Left renal pelvis (tissue), 4 donors: ENCODE results near the gene ASGR1. TPM values are rescaled to one million over a fixed set of nuclear protein-coding genes. Genes with fewer than 3 reads are reported as not detected.

Experiments
- DNase-seq, 4 donors: peaks; one replicate each; pipeline ENCODE4 v3.0.0-alpha.2; 2013; ENCODE audit warnings: low read depth in 4 of 4, low spot score in 3 of 4
- polyA plus RNA-seq, 4 donors: library from polyadenylated mRNA; unstranded; fragments of 120-200 nt; gene quantifications; one replicate each; pipeline ENCODE4 v1.2.1, GENCODE V29; 2013; ENCODE audit not compliant: insufficient read length in 4 of 4

ASGR1 gene, protein sequence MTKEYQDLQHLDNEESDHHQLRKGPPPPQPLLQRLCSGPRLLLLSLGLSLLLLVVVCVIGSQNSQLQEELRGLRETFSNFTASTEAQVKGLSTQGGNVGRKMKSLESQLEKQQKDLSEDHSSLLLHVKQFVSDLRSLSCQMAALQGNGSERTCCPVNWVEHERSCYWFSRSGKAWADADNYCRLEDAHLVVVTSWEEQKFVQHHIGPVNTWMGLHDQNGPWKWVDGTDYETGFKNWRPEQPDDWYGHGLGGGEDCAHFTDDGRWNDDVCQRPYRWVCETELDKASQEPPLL
- polyA plus RNA-seq: 1 to 10 TPM; 3.9 to 7.9 (median 5.9) TPM

- no peak for DNase-seq
Measured at GRCh38 chr17:7179317-7180254, at the start of gene ASGR1. TSS of gene ASGR1 (minus strand) at chr17:7179370. CDS start at chr17:7178563, 807 bp downstream.

DNA sequence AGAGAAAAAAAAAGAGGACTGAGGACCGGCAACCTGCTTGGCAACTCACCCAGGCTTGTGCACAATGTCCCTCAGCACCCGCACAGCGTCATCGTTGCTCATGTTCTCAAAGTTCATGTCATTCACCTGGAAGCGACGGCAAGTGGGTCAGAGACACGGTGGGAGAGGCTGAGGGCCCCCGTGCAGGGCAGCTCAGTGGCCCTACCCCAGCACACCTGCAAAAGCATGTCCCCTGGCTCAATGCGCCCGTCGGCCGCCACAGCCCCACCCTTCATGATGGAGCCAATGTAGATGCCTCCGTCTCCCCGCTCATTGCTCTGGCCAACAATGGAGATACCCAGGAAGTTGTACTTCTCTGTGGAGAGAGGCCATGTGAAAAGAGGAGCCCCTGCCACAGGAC is 49.8 kb upstream of the ASGR1 start:
- no peak for DNase-seq

DNA sequence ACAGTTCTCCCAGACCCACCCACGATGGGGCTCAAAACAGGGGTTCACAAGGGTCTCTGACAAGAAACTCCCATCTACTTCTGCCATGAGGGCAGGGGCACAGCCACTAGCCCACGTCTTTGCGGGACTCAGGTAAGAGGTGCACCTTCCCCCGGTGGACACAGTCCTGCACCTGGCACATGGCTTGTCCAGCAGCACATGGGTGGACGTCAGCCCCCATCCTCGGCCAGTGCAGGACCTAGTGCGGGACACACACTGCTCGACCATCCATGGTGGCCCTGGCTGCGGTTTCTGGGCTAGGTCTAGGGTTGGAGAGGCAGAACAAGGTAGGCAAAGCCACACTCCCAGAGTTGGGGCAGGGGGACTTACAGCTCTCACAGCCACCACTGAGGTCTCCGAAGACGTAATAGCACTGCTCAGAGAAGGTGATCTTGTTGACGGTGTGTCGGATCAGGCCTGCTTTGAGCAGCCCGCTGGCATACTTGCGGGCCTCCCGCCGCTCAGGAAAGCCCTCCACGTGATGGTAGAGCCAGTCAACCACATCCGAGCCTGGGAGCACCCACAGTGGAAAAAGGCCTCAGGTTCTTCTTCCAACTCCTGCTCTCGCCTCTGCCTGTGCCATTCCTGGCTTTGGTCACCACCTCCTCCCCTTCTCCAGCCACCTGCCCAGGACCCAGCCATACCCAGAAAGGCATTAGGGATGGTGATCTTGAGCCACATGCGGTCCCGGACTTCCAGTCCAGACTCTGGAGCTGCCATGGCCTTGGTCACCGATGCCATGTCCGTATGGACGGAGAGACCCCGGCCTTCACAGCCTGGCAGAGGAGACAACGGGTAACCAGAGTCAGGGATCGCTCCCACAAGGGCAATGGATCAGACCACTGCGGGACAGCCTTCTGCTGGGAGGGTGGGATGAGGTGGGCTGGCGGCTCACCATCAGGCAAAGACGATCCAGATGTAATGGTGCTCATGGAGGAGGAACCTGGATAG is 47.8 kb upstream of the ASGR1 start:
- no peak for DNase-seq

DNA sequence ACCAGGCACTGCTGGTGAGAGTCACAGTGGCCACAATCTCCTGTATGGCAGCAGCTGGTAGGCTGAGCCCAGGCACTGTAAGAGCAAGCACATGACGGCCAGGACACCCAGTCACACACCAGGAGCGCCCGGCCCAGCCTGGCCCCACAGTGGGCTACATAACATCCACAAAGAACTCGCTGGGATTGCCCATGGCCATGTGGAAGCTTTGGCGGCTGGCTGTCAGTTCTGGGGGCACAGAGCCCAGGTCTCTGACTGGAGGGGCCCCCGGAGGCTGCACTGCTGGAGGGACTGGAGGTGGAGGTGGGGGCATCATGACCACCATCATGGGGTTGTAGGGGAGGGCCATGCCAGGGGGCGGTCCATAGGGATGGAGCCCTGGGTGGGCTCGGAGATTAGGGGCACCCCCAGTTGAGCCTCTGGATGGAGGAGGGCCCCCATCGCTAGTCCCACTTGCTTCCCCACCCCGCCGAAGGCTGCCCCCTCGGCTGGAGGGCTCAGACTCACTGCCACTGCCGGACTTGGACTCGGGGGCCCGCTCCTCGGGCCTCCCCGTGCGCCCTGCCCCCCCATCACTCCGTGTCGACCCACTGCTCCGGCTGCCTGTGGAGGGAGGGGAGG is 46.7 kb upstream of the ASGR1 start:
- no peak for DNase-seq

- no peak for DNase-seq
Measured at GRCh38 chr17:7224661-7225111, 45.5 kb upstream of the ASGR1 start.

- no peak for DNase-seq
Measured at GRCh38 chr17:7224110-7224509, 44.9 kb upstream of the ASGR1 start.

- no peak for DNase-seq
Measured at GRCh38 chr17:7223375-7223774, 44.2 kb upstream of the ASGR1 start.

DNA sequence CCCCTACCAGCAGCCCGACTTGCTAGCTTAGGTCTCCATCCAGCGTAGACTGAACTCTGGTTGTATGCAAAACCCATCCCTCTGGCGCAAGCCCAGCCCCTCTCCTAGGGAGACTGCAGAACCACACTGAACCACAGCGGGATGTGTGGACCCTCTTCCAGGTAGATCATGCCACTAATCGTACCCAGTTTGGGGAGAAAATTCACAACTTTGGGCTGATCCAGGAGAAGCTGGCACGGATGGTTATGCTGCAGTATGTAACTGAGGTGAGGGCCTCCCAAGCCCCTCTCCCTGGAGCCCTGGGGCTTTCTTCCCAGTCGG is 43.8 kb upstream of the ASGR1 start:
- no peak for DNase-seq

- no peak for DNase-seq
Measured at GRCh38 chr17:7222093-7222971, 43.2 kb upstream of the ASGR1 start.

DNA sequence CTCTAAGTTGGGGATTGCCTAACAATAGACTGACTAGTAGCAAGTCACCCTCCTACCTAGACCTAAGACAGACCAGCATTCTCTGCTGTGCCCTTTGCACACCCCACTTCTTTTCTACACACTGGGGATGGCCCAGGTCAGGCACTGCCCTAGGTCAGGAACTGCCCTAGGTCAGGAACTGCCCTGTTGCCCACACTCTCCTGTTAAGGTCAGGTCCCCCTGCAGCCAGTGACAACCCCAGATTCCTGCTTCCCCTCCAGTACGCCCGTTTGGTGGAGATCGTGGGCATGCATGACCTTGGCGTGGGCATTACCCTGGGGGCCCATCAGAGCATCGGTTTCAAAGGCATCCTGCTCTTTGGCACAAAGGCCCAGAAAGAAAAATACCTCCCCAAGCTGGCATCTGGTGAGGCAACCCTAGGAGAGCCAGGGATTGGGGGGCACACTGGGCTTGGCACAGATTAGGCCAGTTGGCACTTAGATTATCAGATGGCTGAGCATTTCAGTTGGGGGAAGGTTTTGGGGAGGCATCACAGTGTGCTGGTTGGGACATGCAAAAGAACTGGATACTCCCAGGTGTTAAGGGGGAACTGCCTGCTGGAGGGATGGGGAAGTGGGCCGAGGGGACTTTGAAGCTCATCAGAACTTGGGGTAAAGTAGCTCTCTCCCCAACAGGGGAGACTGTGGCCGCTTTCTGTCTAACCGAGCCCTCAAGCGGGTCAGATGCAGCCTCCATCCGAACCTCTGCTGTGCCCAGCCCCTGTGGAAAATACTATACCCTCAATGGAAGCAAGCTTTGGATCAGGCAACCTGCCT is 42.3 kb upstream of the ASGR1 start:
- DNase-seq: no peak

DNA sequence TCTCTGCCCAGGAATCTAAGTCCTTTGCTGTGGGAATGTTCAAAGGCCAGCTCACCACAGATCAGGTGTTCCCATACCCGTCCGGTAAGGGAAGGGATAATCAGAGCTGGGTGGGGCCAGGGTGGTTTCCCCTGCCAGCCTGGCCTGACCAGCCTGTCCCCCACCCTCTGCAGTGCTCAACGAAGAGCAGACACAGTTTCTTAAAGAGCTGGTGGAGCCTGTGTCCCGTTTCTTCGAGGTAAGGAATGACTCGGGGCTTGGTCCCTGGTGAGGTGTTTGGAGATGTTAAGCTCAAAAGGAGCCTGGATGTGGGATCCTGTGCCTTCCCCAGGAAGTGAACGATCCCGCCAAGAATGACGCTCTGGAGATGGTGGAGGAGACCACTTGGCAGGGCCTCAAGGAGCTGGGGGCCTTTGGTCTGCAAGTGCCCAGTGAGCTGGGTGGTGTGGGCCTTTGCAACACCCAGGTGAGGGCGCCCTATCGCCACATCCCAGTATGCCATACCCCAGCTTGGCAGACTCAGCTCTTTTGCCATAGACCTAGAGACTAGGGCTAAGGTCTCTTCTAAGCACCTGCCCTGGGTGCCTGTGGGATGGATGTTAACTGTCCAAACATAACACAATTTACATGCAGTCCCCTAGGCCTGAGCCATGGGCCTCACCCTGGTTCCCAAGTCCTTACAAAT is 41.6 kb upstream of the ASGR1 start:
- no peak for DNase-seq

GRCh38 chr17:7219812-7220592 is 40.8 kb upstream of the ASGR1 start, which contains the start of the genes ACADVL and DLG4:
TSS of gene ACADVL (plus strand) at chr17:7219938. CDS start at chr17:7219985, 47 bp downstream.
TSS of gene DLG4 (minus strand) at chr17:7219836.
- peak in 1 of 4 donors; percentile 74 for DNase-seq

- DNase-seq: no peak
Measured at GRCh38 chr17:7219229-7219811, 40.1 kb upstream of the ASGR1 start.

- DNase-seq: no peak
Measured at GRCh38 chr17:7218758-7219157, 39.6 kb upstream of the ASGR1 start.

- DNase-seq: no peak
Measured at GRCh38 chr17:7218166-7218565, 39.0 kb upstream of the ASGR1 start.
